HG03280 (cell line): ENCODE measurements around the gene CLEC4G.
"Not testable (repeated sequence)": the region's sequence is repeated elsewhere in the genome, so short reads cannot be mapped to it uniquely, and the experiment has no call there.

Experiments used
- ATAC-seq: cut with Tn5 transposase; IDR thresholded peaks from one replicate; pipeline ENCODE4 v1.9.1; 2021; ENCODE audit warnings: mild to moderate bottlenecking, moderate library complexity; ENCODE audit not compliant: unreplicated experiment

The CLEC4G gene

DNA sequence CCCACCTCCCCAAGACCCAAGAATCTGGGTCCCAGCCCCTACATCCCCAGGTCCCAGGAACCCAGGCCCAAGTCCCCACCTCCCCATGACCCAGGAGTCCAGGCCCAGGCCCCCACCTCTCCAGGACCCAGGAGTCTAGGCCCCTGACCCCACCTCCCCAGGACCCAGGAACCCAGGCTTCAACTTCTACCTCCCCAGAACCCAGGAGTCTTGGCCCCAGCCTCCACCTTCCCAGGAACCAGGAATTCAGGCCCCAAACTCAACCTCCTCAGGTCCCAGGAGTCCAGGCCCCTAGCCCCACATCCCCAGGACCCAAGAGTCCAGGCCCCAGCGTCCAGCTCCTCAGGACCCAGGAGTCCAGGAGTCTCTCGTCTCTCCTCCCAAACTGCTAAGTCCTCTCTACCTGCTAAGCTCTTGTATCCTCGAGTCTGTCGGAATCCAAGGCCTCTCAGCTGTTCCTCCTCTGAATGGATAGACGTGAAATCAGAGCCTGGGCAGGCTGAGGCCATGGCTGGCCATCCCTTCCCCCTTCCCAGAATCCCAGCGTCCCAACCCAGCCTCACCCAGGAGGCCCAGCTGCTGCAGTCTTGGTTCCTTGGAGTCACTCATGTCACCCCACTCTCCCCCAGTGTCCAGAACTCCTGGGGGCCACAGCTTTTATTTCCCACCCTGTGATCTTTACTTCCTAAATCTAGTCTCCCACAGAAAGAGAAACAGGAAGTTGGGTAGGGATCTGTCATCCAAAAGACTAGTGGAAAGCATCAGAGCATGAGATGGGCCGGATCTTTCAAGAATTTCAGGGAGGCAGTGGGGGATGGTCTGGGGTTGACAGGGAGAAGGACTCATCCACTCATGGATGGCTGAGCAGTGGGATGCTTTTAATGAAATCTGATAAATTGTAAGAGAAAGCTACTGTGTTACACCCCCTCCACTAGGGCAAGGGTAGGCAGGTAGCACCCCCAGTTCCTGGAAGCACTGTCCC is 15.3 kb upstream of the CLEC4G start, which contains the start of gene CD209:
Gene CD209, minus strand, starts transcription at position 632 of the 982 bp plus-strand sequence. Its CDS starts 23 bp downstream, at position 609.
- ATAC-seq = no peak

GRCh38 chr19:7746306-7746705 is 14.4 kb upstream of the CLEC4G start:
- not testable (repeated sequence) for ATAC-seq

DNA sequence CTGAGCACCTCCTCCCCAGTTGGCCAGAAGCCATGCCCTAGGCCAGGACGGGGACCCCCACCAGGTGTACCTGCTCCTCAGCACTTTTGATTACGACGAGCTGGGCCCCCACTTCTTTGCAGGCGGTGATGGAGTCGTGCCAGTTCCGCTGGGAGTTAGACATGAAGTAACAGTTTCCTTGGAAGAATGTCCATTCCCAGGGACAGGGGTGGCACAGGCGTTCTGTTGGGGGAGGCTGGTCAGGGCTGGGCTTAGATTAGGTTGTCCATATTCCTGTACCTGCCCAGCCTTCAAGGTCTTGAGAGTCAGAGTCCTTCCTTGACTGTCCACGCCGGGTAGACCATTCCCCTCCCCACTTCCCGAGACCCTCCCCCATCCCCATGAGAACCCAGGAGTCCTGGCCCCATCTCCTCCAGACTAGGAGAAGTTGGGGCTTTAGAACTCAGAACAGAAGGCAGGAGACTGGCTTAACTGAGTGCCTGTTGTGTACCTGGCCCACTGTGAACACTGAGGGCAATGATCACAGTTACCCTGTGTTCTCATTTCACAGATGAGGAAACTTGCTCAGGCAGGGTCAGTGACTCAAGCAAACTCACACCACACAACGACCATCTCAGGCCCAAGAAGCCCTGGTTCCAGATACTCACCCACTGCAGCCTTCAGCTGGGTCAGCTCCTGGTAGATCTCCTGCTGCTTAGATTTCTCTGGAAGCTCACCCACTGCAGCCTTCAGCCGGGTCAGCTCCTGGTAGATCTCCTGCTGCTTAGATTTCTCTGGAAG is 13.2 kb upstream of the CLEC4G start:
- ATAC-seq = no peak

DNA sequence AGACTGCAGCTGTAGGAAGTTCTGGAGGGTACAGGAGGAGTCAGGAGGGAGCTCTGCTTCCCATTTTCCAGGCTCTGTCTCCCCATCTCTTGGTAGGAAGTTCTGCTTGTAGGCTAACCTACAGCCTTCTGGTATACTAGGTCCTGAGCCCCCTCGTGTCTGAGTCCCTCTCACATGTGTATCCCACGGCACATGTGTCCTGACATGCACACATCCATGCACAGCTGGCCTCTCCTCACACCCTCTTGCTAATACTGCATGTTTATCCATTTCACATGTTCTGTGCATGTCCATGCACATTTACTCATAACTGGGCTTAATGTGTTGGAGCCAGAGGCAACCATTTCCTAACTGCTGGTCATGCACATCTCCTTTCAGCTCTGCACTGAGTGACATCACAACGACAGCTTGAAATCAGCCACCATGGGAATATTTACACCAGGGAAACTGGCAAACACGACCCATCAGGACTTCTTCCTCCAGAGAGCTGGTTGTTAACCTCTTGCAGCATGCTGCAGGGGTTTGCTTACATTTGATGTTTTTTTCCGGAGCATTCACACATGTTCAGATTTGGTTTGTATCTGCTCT is 12.4 kb upstream of the CLEC4G start:
- no peak for ATAC-seq

GRCh38 chr19:7743425-7743841 is 11.5 kb upstream of the CLEC4G start:
- ATAC-seq = peak; percentile 75

GRCh38 chr19:7742991-7743390 is 11.1 kb upstream of the CLEC4G start:
- no peak for ATAC-seq

DNA sequence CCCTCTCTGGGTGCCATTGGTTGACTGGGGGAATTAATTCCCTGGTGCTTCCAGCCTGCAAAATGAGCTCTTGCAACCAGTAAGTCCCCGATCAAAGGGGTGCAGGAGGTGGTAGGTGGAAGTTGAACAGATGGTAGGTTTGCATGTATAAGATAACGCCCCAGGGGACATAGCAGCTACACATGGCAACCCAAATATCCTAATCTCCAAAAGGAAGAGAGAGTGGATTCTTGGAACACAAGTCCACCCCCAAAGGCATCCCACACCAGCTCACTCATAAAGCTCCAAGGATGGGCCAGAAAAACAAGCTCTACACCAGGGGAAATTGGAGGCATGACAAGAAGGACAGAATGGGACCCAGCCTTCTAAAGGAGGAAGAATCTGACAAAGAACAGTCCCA is 10.7 kb upstream of the CLEC4G start:
- ATAC-seq = no peak

DNA sequence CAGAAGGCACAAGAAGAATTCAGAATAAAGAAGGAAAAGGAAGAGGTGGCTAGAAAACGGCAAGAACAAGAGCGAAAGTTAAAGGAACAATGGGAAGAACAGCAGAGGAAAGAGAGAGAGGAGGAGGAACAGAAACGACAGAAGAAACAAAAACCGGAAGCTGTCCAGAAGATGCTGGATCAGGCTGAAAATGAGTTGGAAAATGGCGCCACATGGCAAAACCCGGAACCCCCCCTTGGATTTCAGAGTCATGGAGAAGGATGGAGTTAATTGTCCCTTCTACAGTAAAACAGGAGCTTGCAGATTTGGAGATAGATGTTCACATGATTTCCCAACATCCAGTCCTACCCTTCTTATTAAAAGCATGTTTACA is 8.8 kb upstream of the CLEC4G start:
- ATAC-seq = no peak

- ATAC-seq = no peak
Observed at GRCh38 chr19:7739801-7740681, 8.1 kb upstream of the CLEC4G start.

DNA sequence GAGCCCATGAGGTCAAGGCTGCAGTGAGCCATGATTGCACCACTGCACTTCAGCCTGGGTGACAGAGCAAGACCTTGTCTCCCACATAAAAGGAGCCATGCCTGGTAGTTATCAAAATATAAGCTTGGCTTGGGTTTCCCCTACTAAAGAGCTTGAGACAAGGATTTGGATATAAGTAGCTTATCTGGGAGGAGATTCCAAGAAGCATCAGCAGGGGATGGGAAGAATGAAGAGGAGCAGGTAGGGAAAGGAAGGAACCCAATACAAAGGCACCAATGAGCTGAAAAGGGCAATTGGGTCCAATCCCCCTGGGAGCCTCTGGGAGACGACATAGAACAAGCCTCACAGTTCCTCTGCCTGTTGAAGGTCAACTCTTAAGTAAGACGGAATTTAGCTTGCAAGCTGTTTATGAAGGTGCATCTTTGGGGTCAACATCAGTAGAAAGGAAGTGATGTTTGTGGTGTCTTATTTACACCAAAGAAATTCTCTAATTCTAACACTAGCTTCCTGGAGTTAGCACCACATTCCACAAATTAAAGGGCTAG is 7.4 kb upstream of the CLEC4G start:
- ATAC-seq = no peak

- no peak for ATAC-seq
Observed at GRCh38 chr19:7738023-7738422, 6.1 kb upstream of the CLEC4G start.

DNA sequence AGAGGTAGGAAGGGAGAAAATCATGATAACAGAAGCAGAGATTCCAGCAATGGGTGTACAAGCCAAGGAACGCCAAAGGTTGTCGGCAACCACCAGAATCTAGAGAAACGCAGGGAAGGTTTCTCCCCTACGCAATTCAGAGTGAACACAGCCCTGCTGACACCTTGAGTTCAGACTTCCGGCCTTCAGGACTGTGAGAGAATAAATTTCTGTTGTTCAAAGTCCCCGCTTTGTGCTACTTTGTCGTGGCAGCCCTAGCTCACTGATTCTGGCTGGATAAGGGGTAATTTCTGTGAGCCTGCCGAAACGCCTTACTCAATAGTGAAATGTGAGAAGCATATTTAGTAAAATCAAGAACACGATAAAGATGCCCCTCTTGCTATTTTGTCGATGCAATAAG is 5.3 kb upstream of the CLEC4G start:
- no peak for ATAC-seq

DNA sequence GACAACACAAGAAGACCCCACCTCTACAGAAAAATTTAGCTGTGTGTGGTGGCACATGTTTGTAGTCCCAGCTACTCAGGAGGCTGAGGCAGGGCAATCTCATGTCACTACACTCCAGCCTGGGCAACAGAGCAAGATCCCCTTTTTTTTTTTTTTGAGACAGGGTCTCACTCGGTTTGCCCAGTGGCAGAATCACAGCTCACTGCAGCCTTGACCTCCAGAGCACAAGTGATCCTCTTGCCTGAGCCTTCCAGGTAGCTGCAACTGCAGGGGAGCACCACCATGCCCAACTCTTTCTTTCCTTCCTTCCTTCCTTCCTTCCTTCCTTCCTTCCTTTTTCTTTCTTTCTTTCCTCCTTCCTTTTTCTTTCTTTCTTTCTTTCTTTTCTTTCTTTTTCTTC is 4.2 kb upstream of the CLEC4G start:
- no peak for ATAC-seq

DNA sequence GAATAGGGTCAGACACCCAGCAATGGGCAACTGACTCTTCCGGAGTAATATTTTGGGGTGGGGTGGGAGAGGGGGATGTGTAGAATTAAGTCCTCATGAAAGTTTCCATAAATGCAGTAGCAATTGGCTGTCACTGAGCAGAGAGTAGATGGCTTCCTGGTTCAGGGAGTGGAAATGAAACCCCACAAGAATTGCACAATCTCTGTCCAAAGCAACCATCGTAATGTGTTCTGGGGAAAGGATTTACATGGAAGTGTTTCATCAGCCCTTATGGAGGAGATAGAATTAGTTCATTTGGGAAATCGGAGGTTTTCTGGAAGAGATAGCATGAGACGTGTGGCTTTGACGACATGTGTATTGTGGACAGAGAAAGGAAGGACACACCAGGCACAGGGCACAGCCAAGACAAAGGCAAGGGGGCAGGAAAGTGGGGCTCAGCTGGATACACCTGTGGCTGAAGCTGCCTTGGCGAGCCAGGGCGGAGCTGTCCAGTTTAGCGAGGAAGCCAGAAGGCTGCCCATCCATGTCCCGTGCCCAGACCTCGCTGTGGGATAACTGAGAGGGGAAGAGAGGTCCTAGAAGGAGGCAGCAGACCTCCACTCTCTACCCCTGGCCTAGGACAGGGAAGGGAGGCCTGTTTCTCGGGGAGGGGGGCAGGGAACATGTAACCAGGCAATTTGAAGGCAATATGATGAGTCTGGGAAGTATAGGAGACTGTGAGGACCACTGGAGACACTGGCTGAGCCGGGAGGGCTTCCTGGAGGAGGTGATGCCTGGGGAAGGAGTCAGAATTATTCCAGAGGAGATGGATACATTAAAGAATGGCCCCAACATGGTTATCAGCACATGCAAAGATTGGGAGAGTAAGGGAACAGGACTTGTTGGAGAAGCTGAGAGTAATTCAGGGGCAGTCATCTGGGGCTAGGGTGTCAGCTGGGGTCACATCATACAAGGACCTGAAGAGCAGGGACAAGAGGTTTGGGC is 2.6 kb upstream of the CLEC4G start:
- no peak for ATAC-seq

- ATAC-seq = no peak
Observed at GRCh38 chr19:7733376-7733775, 1.5 kb upstream of the CLEC4G start.

GRCh38 chr19:7731615-7732014 is 295 bp downstream of the CLEC4G start:
- ATAC-seq = no peak

DNA sequence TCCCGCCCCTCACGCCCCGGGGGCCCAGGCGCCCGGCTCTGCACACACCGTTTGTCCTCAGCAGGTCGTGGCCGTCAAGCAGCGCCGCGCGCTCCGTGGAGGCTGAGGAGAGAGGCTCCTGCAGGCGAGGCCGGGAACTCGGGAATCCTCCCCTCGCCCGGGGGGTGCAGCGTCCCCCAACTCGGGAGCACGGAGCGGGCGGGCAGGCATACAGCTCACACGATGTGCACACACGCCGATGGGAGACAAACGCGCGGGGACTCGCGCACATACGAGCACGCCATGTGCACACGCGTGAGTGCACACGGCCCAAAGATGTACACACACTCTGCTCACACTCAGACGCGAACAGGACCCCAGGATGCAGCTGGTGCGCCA is 703 bp downstream of the CLEC4G start:
- no peak for ATAC-seq

DNA sequence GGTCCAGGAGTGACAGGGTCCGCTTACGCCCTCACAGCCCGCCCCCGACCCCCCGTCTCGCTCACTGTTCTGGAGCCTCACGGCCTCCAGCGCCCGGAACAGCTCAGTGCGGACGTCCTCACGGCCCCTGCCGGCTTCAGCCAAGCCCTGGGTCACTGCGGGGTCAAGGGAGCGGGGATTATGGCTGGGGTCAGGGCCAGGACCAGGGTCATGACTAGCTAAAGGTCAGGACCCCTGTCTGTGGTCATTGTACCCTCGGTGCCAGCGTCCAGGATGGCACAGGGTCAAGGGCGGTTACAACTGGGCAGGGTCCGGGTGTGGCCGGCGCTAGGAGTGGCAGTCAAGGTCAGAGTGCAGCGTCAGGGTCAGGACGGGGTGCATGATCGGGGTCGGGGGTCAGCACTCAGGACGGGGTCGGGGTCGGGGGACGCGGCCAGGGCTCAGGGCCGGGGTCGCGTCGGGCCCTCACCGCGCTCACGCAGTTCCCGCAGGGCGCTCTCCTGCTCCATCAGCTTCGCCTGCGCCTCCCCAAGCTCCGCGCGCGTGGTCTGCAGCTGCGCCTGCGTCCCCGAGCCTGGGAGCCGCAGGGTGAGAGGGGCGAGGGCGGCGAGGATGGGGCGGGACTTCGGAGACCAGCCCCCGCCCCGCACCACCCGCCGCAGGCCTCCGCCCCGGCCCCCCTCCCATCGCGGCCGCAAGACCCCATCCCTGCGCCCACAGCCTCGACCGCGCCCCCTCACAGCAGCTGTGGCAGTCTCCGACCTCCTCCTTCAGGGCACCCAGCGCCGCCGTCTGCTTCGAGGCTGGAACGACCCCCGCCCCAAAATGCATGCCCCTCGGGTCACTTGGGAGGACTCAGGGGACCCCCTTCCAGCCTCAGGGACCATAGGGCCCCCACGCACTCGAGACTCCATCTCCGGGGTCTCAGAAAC is 1.4 kb downstream of the CLEC4G start:
- ATAC-seq = no peak
